H9 (cell line): ENCODE measurements around the gene CLCN2. TPM values are rescaled to one million over a fixed set of nuclear protein-coding genes. Genes with fewer than 3 reads are reported as not detected.

Experiments
- DNase-seq: peaks from one replicate; pipeline ENCODE4 v3.0.0-alpha.2; 2017
- H2AFZ ChIP-seq: one replicate; pipeline ENCODE4 v1.6.1; 2013; ENCODE audit warnings: mild to moderate bottlenecking, low read length, control low read depth, moderate library complexity
- H2AK5ac ChIP-seq: 2 replicates; pipeline ENCODE4 v1.6.1; 2013; ENCODE audit warnings: low read length, control low read depth, mixed read lengths; ENCODE audit not compliant: insufficient read length
- H2BK120ac ChIP-seq: one replicate; pipeline ENCODE4 v1.6.1; 2013; ENCODE audit warnings: low read depth, mild to moderate bottlenecking, low read length, control low read depth, inconsistent platforms; ENCODE audit not compliant: poor library complexity, severe bottlenecking
- H2BK12ac ChIP-seq: 2 replicates; pipeline ENCODE4 v1.6.1; 2013; ENCODE audit warnings: low read length, control low read depth, mixed read lengths, low read depth; ENCODE audit not compliant: insufficient read length
- H2BK15ac ChIP-seq: 2 replicates; pipeline ENCODE4 v1.6.1; 2013; ENCODE audit warnings: low read depth, low read length, control low read depth
- H2BK20ac ChIP-seq: one replicate; pipeline ENCODE4 v1.6.1; 2013; ENCODE audit warnings: low read depth, mild to moderate bottlenecking, low read length, control low read depth, inconsistent platforms; ENCODE audit not compliant: poor library complexity, severe bottlenecking
- H2BK5ac ChIP-seq: 2 replicates; pipeline ENCODE4 v1.6.1; 2013; ENCODE audit warnings: low read length, control low read depth, mixed read lengths; ENCODE audit not compliant: insufficient read length
- H3K14ac ChIP-seq: 2 replicates; pipeline ENCODE4 v1.6.1; 2013; ENCODE audit warnings: low read length, control low read depth; ENCODE audit not compliant: insufficient read depth
- H3K18ac ChIP-seq: 2 replicates; pipeline ENCODE4 v1.6.1; 2013; ENCODE audit warnings: low read depth, mild to moderate bottlenecking, mixed read lengths, low read length, control low read depth; ENCODE audit not compliant: insufficient read length
- H3K23ac ChIP-seq: 2 replicates; pipeline ENCODE4 v1.6.1; 2013; ENCODE audit warnings: low read length, control low read depth, mixed read lengths, low read depth; ENCODE audit not compliant: insufficient read length
- H3K23me2 ChIP-seq: 2 replicates; pipeline ENCODE4 v1.6.1; 2013; ENCODE audit warnings: low read depth, mild to moderate bottlenecking, mixed read lengths, low read length, control low read depth; ENCODE audit not compliant: insufficient read length, poor library complexity, severe bottlenecking
- H3K27ac ChIP-seq: 2 replicates; pipeline ENCODE4 v1.5.1; 2013; ENCODE audit warnings: low read length, control low read depth, mixed read lengths, low read depth; ENCODE audit not compliant: insufficient read length
- H3K27me3 ChIP-seq: 2 replicates; pipeline ENCODE4 v1.6.1; 2013; ENCODE audit warnings: low read length, control low read depth, inconsistent platforms; ENCODE audit not compliant: insufficient read depth
- H3K4ac ChIP-seq: 2 replicates; pipeline ENCODE4 v1.6.1; 2013; ENCODE audit warnings: low read depth, mild to moderate bottlenecking, control low read depth, inconsistent platforms, low read length, moderate library complexity
- H3K4me1 ChIP-seq: 2 replicates; pipeline ENCODE4 v1.6.1; 2013; ENCODE audit warnings: low read length, control low read depth, inconsistent platforms; ENCODE audit not compliant: insufficient read depth
- H3K4me2 ChIP-seq: 2 replicates; pipeline ENCODE4 v1.6.1; 2013; ENCODE audit warnings: low read length, control low read depth, mixed read lengths; ENCODE audit not compliant: insufficient read length, insufficient read depth
- H3K56ac ChIP-seq: 2 replicates; pipeline ENCODE4 v1.6.1; 2013; ENCODE audit warnings: low read depth, mild to moderate bottlenecking, mixed read lengths, low read length, control low read depth; ENCODE audit not compliant: insufficient read length
- H3K79me1 ChIP-seq: 2 replicates; pipeline ENCODE4 v1.6.1; 2013; ENCODE audit warnings: low read depth, mild to moderate bottlenecking, moderate library complexity, low read length, control low read depth, inconsistent platforms; ENCODE audit not compliant: insufficient read depth, poor library complexity, severe bottlenecking
- H3K79me2 ChIP-seq: 2 replicates; pipeline ENCODE4 v1.6.1; 2013; ENCODE audit warnings: low read length, control low read depth, inconsistent platforms; ENCODE audit not compliant: insufficient read depth
- H3K9ac ChIP-seq: 2 replicates; pipeline ENCODE4 v1.6.1; 2013; ENCODE audit warnings: low read length, control low read depth, mixed read lengths; ENCODE audit not compliant: insufficient read length; ENCODE audit errors: extremely low read depth
- H3K9me3 ChIP-seq: one replicate; pipeline ENCODE4 v1.6.1; 2013; ENCODE audit warnings: low read depth, low read length, inconsistent platforms; ENCODE audit not compliant: control insufficient read depth
- H3T11ph ChIP-seq: one replicate; pipeline ENCODE4 v1.6.1; 2013; ENCODE audit warnings: mild to moderate bottlenecking, low read length, control low read depth, inconsistent platforms
- H4K20me1 ChIP-seq: one replicate; pipeline ENCODE4 v1.6.1; 2013; ENCODE audit not compliant: control insufficient read depth, insufficient read length, insufficient read depth
- H4K5ac ChIP-seq: 2 replicates; pipeline ENCODE4 v1.6.1; 2013; ENCODE audit warnings: low read depth, mild to moderate bottlenecking, mixed read lengths, low read length, control low read depth; ENCODE audit not compliant: insufficient read length
- H4K8ac ChIP-seq: replicated peaks from 2 replicates; pipeline ENCODE4 v1.6.1; 2013; ENCODE audit warnings: low read length, control low read depth, mixed read lengths, low read depth; ENCODE audit not compliant: insufficient read length
- H4K91ac ChIP-seq: 2 replicates; pipeline ENCODE4 v1.6.1; 2013; ENCODE audit warnings: low read depth, mild to moderate bottlenecking, moderate library complexity, mixed read lengths, low read length, control low read depth; ENCODE audit not compliant: insufficient read length
- H3K27ac Mint-ChIP-seq, 3 experiments: 2 replicates in 2 of 3; 3 replicates in 1 of 3; pipeline ENCODE4 v1.8.0; 2020 to 2021; ENCODE audit warnings: mixed read lengths in 3 of 3, mild to moderate bottlenecking in 1 of 3, moderate library complexity in 1 of 3
- H3K27me3 Mint-ChIP-seq: 2 replicates; pipeline ENCODE4 v1.8.0; 2021; ENCODE audit warnings: low read depth, mild to moderate bottlenecking, moderate library complexity, mixed read lengths
- H3K36me3 Mint-ChIP-seq, 3 experiments: 2 replicates in 2 of 3; 3 replicates in 1 of 3; pipeline ENCODE4 v1.8.0; 2020 to 2021; ENCODE audit warnings: low read depth in 3 of 3, mixed read lengths in 3 of 3; ENCODE audit not compliant: insufficient read depth in 1 of 3
- H3K4me1 Mint-ChIP-seq, 2 experiments: 2 replicates each; pipeline ENCODE4 v1.8.0; 2020; ENCODE audit warnings: mixed read lengths in 2 of 2
- H3K4me3 Mint-ChIP-seq, 2 experiments: 2 replicates in 1 of 2; 3 replicates in 1 of 2; pipeline ENCODE4 v1.8.0; 2020 to 2021; ENCODE audit warnings: mild to moderate bottlenecking in 2 of 2, mixed read lengths in 2 of 2, moderate library complexity in 1 of 2
- H3K9me3 Mint-ChIP-seq, 2 experiments: 2 replicates in 1 of 2; 3 replicates in 1 of 2; pipeline ENCODE4 v1.8.0; 2020; ENCODE audit warnings: mild to moderate bottlenecking in 2 of 2, mixed read lengths in 2 of 2, moderate library complexity in 1 of 2
- CTCF ChIP-seq: fragments of 200-600 bp; sonication (generic); conservative IDR thresholded peaks from 3 replicates; pipeline ENCODE4 v1.8.0; 2021; ENCODE audit warnings: antibody characterized with exemption, mild to moderate bottlenecking
- WGBS: extraction: QIAGEN DNeasy Blood & Tissue Kit; methylation state at CpG from one replicate; pipeline ENCODE4 v1.1.7; 2013; ENCODE audit warnings: missing lambda C conversion rate, low lambda C conversion rate, mixed read lengths; ENCODE audit not compliant: insufficient read length; ENCODE audit errors: extremely low coverage; 5-methylcytosine and 5-hydroxymethylcytosine counted together
- total RNA-seq: library from RNA; stranded (reverse); gene quantifications from 2 replicates; pipeline ENCODE4 v1.2.1, GENCODE V29; 2021

CLCN2 gene
- total RNA-seq, 1 experiment from 2014 or later = 17.2 TPM

GRCh38 chr3:184368586-184369183 is 7.3 kb upstream of the CLCN2 start:
- no peak overlapping the region for H2BK20ac ChIP-seq
- no CpG with 5 or more reads among the region's 3 CpGs for WGBS
- Mint-ChIP-seq H3K27me3 (peaks cover 9% of the 10 kb centered on the region), H3K27ac (no peak overlapping the region; a peak in 1 of 7 replicates), H3K4me3 (no peak overlapping the region; a peak in 1 of 5 replicates), H3K36me3 (peaks cover 38 to 60% (median 58%) of the 10 kb centered on the region in 3 experiments), H3K4me1 (peaks cover 15 to 19% of the 10 kb centered on the region in 2 experiments), H3K9me3 (no peaks in the 10 kb centered on the region)
- no peak overlapping the region for H2BK12ac ChIP-seq
- no peak overlapping the region for H3K4ac ChIP-seq
- H3K9ac ChIP-seq = no peak overlapping the region
- no peak overlapping the region for H4K91ac ChIP-seq
- H3K23ac ChIP-seq = no peak overlapping the region
- no peaks in the 10 kb centered on the region for H3K27me3 ChIP-seq
- H3K79me2 ChIP-seq = no peaks in the 10 kb centered on the region; the same call in 1 of the 2 replicates
- no peak overlapping the region for H2AFZ ChIP-seq
- no peak overlapping the region for H3T11ph ChIP-seq
- H2AK5ac ChIP-seq = no peak overlapping the region
- H3K79me1 ChIP-seq = no peaks in the 10 kb centered on the region
- no peak overlapping the region for H4K5ac ChIP-seq
- no peak overlapping the region for H3K27ac ChIP-seq
- H3K14ac ChIP-seq = no peak overlapping the region
- no peak overlapping the region for H2BK5ac ChIP-seq
- peaks cover under 1% of the 10 kb centered on the region for H3K23me2 ChIP-seq
- TF ChIP-seq CTCF = no peak
- H3K4me2 ChIP-seq = no peak overlapping the region
- no peaks in the 10 kb centered on the region for H4K20me1 ChIP-seq
- no peak for DNase-seq
- H3K4me1 ChIP-seq = no peaks in the 10 kb centered on the region
- no peak overlapping the region for H3K56ac ChIP-seq
- H4K8ac ChIP-seq = no peak overlapping the region
- no peak overlapping the region for H2BK120ac ChIP-seq
- no peak overlapping the region for H2BK15ac ChIP-seq
- H3K18ac ChIP-seq = no peak overlapping the region
- H3K9me3 ChIP-seq = no peaks in the 10 kb centered on the region
